ENCODE results near the gene RHOBTB3.

Gene RHOBTB3

DNA sequence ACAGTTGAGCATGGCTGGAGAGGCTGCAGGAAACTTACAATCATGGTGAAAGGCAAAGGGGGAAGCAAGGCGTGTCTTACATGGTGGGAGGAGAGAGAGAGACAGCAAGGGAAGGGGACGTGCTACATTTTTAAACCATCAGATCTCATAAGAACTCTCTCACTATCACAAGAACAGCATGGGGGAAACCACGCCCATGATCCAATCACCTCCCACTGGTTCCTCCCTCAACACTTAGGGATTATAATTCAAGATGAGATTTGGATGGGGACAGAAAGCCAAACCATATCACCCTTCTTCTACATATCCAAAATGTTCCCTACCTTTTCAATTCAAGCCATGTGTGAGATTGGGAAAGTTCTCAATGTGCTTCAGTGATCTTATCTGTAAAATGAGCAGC, 114.3 kb downstream of the RHOBTB3 start:
- no peak for DNase-seq

Data from activated T-cell treated with anti-CD3 and anti-CD28 coated beads for 4 hours (primary cell).